DND-41 (cell line): ENCODE data around the gene ACER2.
"Not testable (repeated sequence)": the region's sequence is repeated elsewhere in the genome, so short reads cannot be mapped to it uniquely, and the experiment has no call there.

Experiments
- ATAC-seq: fragments of 200-7000 bp; cut with Tn5 transposase; 3 replicates; pipeline ENCODE4 v1.9.1; 2021; ENCODE audit warnings: low read depth; ENCODE audit not compliant: insufficient read depth
- DNase-seq: peaks from one replicate; pipeline ENCODE4 v3.0.0-alpha.2; 2020
- H2AFZ ChIP-seq: 2 replicates; pipeline ENCODE4 v1.6.0; 2012; ENCODE audit warnings: low read depth, low read length
- H3K27ac ChIP-seq: 2 replicates; pipeline ENCODE4 v1.5.1; 2012; ENCODE audit warnings: low read length, inconsistent platforms
- H3K27me3 ChIP-seq: fragments of 200-600 bp; sonication (generic); 2 replicates; pipeline ENCODE4 v1.6.0; 2012; ENCODE audit warnings: low read length, mild to moderate bottlenecking, inconsistent platforms; ENCODE audit not compliant: insufficient read depth, poor library complexity
- H3K36me3 ChIP-seq: 2 replicates; pipeline ENCODE4 v1.5.1; 2012; ENCODE audit warnings: low read length, inconsistent platforms; ENCODE audit not compliant: insufficient read depth
- H3K4me1 ChIP-seq: 2 replicates; pipeline ENCODE4 v1.5.1; 2012; ENCODE audit warnings: mild to moderate bottlenecking, low read length; ENCODE audit not compliant: insufficient read depth
- H3K4me2 ChIP-seq: 2 replicates; pipeline ENCODE4 v1.6.0; 2012; ENCODE audit warnings: mild to moderate bottlenecking, moderate library complexity, low read length, inconsistent platforms; ENCODE audit not compliant: insufficient read depth
- H3K4me3 ChIP-seq, 2 experiments: fragments of 200-600 bp in 1 of 2; shearing (Covaris generic) in 1 of 2; 2 replicates each; pipeline ENCODE4 v1.5.1; 2012 to 2016; ENCODE audit warnings: inconsistent platforms in 2 of 2, low read length in 2 of 2, mild to moderate bottlenecking in 2 of 2, low read depth in 1 of 2, moderate library complexity in 1 of 2
- H3K79me2 ChIP-seq: 2 replicates; pipeline ENCODE4 v1.6.0; 2012; ENCODE audit warnings: low read length, inconsistent platforms; ENCODE audit not compliant: insufficient read depth
- H3K9ac ChIP-seq: 2 replicates; pipeline ENCODE4 v1.6.0; 2012; ENCODE audit warnings: low read depth, mild to moderate bottlenecking, inconsistent platforms, low read length, moderate library complexity
- H3K9me3 ChIP-seq: 2 replicates; pipeline ENCODE4 v1.5.1; 2012; ENCODE audit warnings: low read length, moderate library complexity, mild to moderate bottlenecking, inconsistent platforms; ENCODE audit not compliant: insufficient read depth, severe bottlenecking
- H4K20me1 ChIP-seq: 2 replicates; pipeline ENCODE4 v1.6.0; 2012; ENCODE audit warnings: low read length; ENCODE audit not compliant: insufficient read depth
- CTCF ChIP-seq: IDR thresholded peaks from 2 replicates; pipeline ENCODE4 v1.5.1; 2012; ENCODE audit warnings: borderline replicate concordance, low read length, moderate library complexity, mild to moderate bottlenecking; ENCODE audit not compliant: poor library complexity, severe bottlenecking; ENCODE audit errors: extremely low read depth
- EZH2 ChIP-seq: IDR thresholded peaks from 3 replicates; pipeline ENCODE4 v1.6.1; 2012; ENCODE audit warnings: borderline replicate concordance, low read depth, mild to moderate bottlenecking, moderate library complexity, low read length, inconsistent platforms; ENCODE audit not compliant: severe bottlenecking

The ACER2 gene

GRCh38 chr9:19386502-19387044 lies 22.2 kb upstream of the ACER2 start:
- H3K4me1 ChIP-seq = peaks cover 2% of the 10 kb centered on the region; the same call in 1 of the 2 replicates
- H3K79me2 ChIP-seq = no peaks in the 10 kb centered on the region
- no peaks in the 10 kb centered on the region for H3K27me3 ChIP-seq
- H3K36me3 ChIP-seq = no peaks in the 10 kb centered on the region
- H3K4me2 ChIP-seq = no peak overlapping the region
- no peak for TF ChIP-seq CTCF
- no peak for TF ChIP-seq EZH2
- ATAC-seq = no peak
- H4K20me1 ChIP-seq = no peaks in the 10 kb centered on the region
- no peak overlapping the region for H2AFZ ChIP-seq
- no peak for DNase-seq
- H3K4me3 ChIP-seq = no peak overlapping the region
- no peak overlapping the region for H3K9ac ChIP-seq
- H3K9me3 ChIP-seq = no peaks in the 10 kb centered on the region
- H3K27ac ChIP-seq = no peak overlapping the region

- no peaks in the 10 kb centered on the region for H3K9me3 ChIP-seq
- DNase-seq (no peak), ATAC-seq (no peak)
Measured at GRCh38 chr9:19387317-19387716, 21.5 kb upstream of the ACER2 start.

GRCh38 chr9:19389539-19389938 lies 19.3 kb upstream of the ACER2 start:
- H4K20me1 ChIP-seq, H3K4me2 ChIP-seq, H3K36me3 ChIP-seq, ATAC-seq, H3K9me3 ChIP-seq, H2AFZ ChIP-seq, H3K9ac ChIP-seq, H3K4me3 ChIP-seq, DNase-seq, H3K27ac ChIP-seq, H3K4me1 ChIP-seq, H3K79me2 ChIP-seq, H3K27me3 ChIP-seq: not testable (repeated sequence)

More at GRCh38 chr9:19387317-19387716, 21.5 kb upstream of the ACER2 start:
- Histone ChIP-seq H4K20me1 (no peaks in the 10 kb centered on the region), H3K9ac (no peak overlapping the region), H3K27ac (no peak overlapping the region), H3K79me2 (no peaks in the 10 kb centered on the region), H3K36me3 (no peaks in the 10 kb centered on the region), H3K4me3 (no peak overlapping the region), H2AFZ (no peak overlapping the region), H3K4me1 (no peaks in the 10 kb centered on the region), H3K4me2 (no peak overlapping the region), H3K27me3 (no peaks in the 10 kb centered on the region)
- TF ChIP-seq CTCF = no peak

GRCh38 chr9:19397845-19398244 lies 11.0 kb upstream of the ACER2 start:
- TF ChIP-seq EZH2 = no peak
- TF ChIP-seq CTCF = no peak
- no peak overlapping the region for H3K4me2 ChIP-seq
- H3K27ac ChIP-seq = no peak overlapping the region
- DNase-seq = no peak
- no peak overlapping the region for H3K9ac ChIP-seq
- ATAC-seq = no peak
- no peak overlapping the region for H3K4me3 ChIP-seq
- H3K79me2 ChIP-seq = no peaks in the 10 kb centered on the region
- no peaks in the 10 kb centered on the region for H3K36me3 ChIP-seq
- H2AFZ ChIP-seq = no peak overlapping the region
- H3K9me3 ChIP-seq = no peaks in the 10 kb centered on the region
- H3K4me1 ChIP-seq = no peaks in the 10 kb centered on the region
- no peaks in the 10 kb centered on the region for H4K20me1 ChIP-seq
- no peaks in the 10 kb centered on the region for H3K27me3 ChIP-seq

GRCh38 chr9:19403231-19403630 lies 5.6 kb upstream of the ACER2 start:
- H3K27ac ChIP-seq, H3K4me3 ChIP-seq, DNase-seq, H2AFZ ChIP-seq, H3K4me2 ChIP-seq, H3K36me3 ChIP-seq, H4K20me1 ChIP-seq, H3K9ac ChIP-seq, H3K79me2 ChIP-seq, H3K27me3 ChIP-seq, ATAC-seq, H3K9me3 ChIP-seq, H3K4me1 ChIP-seq: not testable (repeated sequence)
